Measurements from ENCODE around the gene OR51F2.
"Not testable (repeated sequence)": the region's sequence is repeated elsewhere in the genome, so short reads cannot be mapped to it uniquely, and the experiment has no call there.

Gene OR51F2

GRCh38 chr11:4821021-4821420, at the start of gene OR51F2:
Gene OR51F2 (plus strand): TSS chr11:4821321. CDS start chr11:4821422, 101 bp downstream.
- Histone ChIP-seq H3K9ac (ENCODE audit: low read length in 2 of 2) (no peak within 1 kb of the TSS), H3K4me3 (ENCODE audit: low read length in 2 of 2) (no peak within 1 kb of the TSS)

GRCh38 chr11:4782454-4782853, 38.7 kb upstream of the OR51F2 start:
- Histone ChIP-seq H3K4me3 (ENCODE audit: low read length in 2 of 2) (no peak overlapping the region), H3K4me1 (ENCODE audit: control insufficient read depth, insufficient read depth, low read length) (no peaks in the 10 kb centered on the region), H3K36me3 (ENCODE audit: control insufficient read depth in 2 of 2, insufficient read depth in 2 of 2, low read length in 2 of 2) (no peaks in the 10 kb centered on the region), H3K27ac (ENCODE audit: low read length) (no peak overlapping the region), H3K27me3 (ENCODE audit: control insufficient read depth in 1 of 2, insufficient read depth in 2 of 2, low read length in 2 of 2) (no peaks in the 10 kb centered on the region), H3K9ac (ENCODE audit: low read length in 2 of 2) (no peak overlapping the region), H3K9me3 (ENCODE audit: control insufficient read depth in 2 of 2, low read length in 2 of 2) (no peaks in the 10 kb centered on the region)

More at GRCh38 chr11:4821021-4821420, at the start of gene OR51F2:
- Histone ChIP-seq H3K27me3 (ENCODE audit: control insufficient read depth in 1 of 2, insufficient read depth in 2 of 2, low read length in 2 of 2) (no peaks in the 10 kb centered on the region), H3K36me3 (ENCODE audit: control insufficient read depth in 2 of 2, insufficient read depth in 2 of 2, low read length in 2 of 2) (no peaks in the 10 kb centered on the region), H3K4me1 (ENCODE audit: control insufficient read depth, insufficient read depth, low read length) (no peaks in the 10 kb centered on the region), H3K27ac (ENCODE audit: low read length) (no peak within 1 kb of the TSS), H3K9me3 (ENCODE audit: control insufficient read depth in 2 of 2, low read length in 2 of 2) (peaks cover 0 to 2% of the 10 kb centered on the region in 2 donors)

GRCh38 chr11:4797206-4797605, 23.9 kb upstream of the OR51F2 start:
- Histone ChIP-seq H3K36me3 (ENCODE audit: control insufficient read depth in 2 of 2, insufficient read depth in 2 of 2, low read length in 2 of 2) (no peaks in the 10 kb centered on the region), H3K27me3 (ENCODE audit: control insufficient read depth in 1 of 2, insufficient read depth in 2 of 2, low read length in 2 of 2) (no peaks in the 10 kb centered on the region), H3K27ac (ENCODE audit: low read length) (no peak overlapping the region), H3K9me3 (ENCODE audit: control insufficient read depth in 2 of 2, low read length in 2 of 2) (no peaks in the 10 kb centered on the region), H3K4me1 (ENCODE audit: control insufficient read depth, insufficient read depth, low read length) (no peaks in the 10 kb centered on the region), H3K9ac (ENCODE audit: low read length in 2 of 2) (no peak overlapping the region), H3K4me3 (ENCODE audit: low read length in 2 of 2) (no peak overlapping the region)

- Histone ChIP-seq H3K9me3 (ENCODE audit: control insufficient read depth in 2 of 2, low read length in 2 of 2) (no peaks in the 10 kb centered on the region), H3K4me1 (ENCODE audit: control insufficient read depth, insufficient read depth, low read length) (no peaks in the 10 kb centered on the region), H3K9ac (ENCODE audit: low read length in 2 of 2) (no peak overlapping the region), H3K36me3 (ENCODE audit: control insufficient read depth in 2 of 2, insufficient read depth in 2 of 2, low read length in 2 of 2) (no peaks in the 10 kb centered on the region), H3K27me3 (ENCODE audit: control insufficient read depth in 1 of 2, insufficient read depth in 2 of 2, low read length in 2 of 2) (no peaks in the 10 kb centered on the region), H3K4me3 (ENCODE audit: low read length in 2 of 2) (no peak overlapping the region), H3K27ac (ENCODE audit: low read length) (no peak overlapping the region)
Observed at GRCh38 chr11:4798427-4799183, 22.5 kb upstream of the OR51F2 start.

GRCh38 chr11:4801316-4801715, 19.8 kb upstream of the OR51F2 start:
- H3K9ac ChIP-seq (ENCODE audit: low read length in 2 of 2); H3K27me3 ChIP-seq (ENCODE audit: control insufficient read depth in 1 of 2, insufficient read depth in 2 of 2, low read length in 2 of 2); H3K4me1 ChIP-seq (ENCODE audit: control insufficient read depth, insufficient read depth, low read length); H3K36me3 ChIP-seq (ENCODE audit: control insufficient read depth in 2 of 2, insufficient read depth in 2 of 2, low read length in 2 of 2); H3K9me3 ChIP-seq (ENCODE audit: control insufficient read depth in 2 of 2, low read length in 2 of 2); H3K4me3 ChIP-seq (ENCODE audit: low read length in 2 of 2); H3K27ac ChIP-seq (ENCODE audit: low read length): not testable (repeated sequence)

- Histone ChIP-seq H3K36me3 (ENCODE audit: control insufficient read depth in 2 of 2, insufficient read depth in 2 of 2, low read length in 2 of 2) (no peaks in the 10 kb centered on the region), H3K4me1 (ENCODE audit: control insufficient read depth, insufficient read depth, low read length) (no peaks in the 10 kb centered on the region), H3K4me3 (ENCODE audit: low read length in 2 of 2) (no peak within 1 kb of the TSS), H3K9me3 (ENCODE audit: control insufficient read depth in 2 of 2, low read length in 2 of 2) (no peaks in the 10 kb centered on the region), H3K27ac (ENCODE audit: low read length) (no peak within 1 kb of the TSS), H3K27me3 (ENCODE audit: control insufficient read depth in 1 of 2, insufficient read depth in 2 of 2, low read length in 2 of 2) (no peaks in the 10 kb centered on the region), H3K9ac (ENCODE audit: low read length in 2 of 2) (no peak within 1 kb of the TSS)
Observed at GRCh38 chr11:4804280-4804679, 16.8 kb upstream of the OR51F2 start, which contains the start of gene OR52R1. Gene OR52R1 (minus strand): TSS chr11:4804380. CDS start chr11:4804380, 0 bp downstream.

GRCh38 chr11:4808476-4808875, 12.6 kb upstream of the OR51F2 start:
- H3K4me1 ChIP-seq (ENCODE audit: control insufficient read depth, insufficient read depth, low read length): no peaks in the 10 kb centered on the region
- no peaks in the 10 kb centered on the region for H3K27me3 ChIP-seq (ENCODE audit: control insufficient read depth in 1 of 2, insufficient read depth in 2 of 2, low read length in 2 of 2)
- H3K4me3 ChIP-seq (ENCODE audit: low read length in 2 of 2): no peak overlapping the region
- no peaks in the 10 kb centered on the region for H3K9me3 ChIP-seq (ENCODE audit: control insufficient read depth in 2 of 2, low read length in 2 of 2)
- no peaks in the 10 kb centered on the region for H3K36me3 ChIP-seq (ENCODE audit: control insufficient read depth in 2 of 2, insufficient read depth in 2 of 2, low read length in 2 of 2)
- no peak overlapping the region for H3K9ac ChIP-seq (ENCODE audit: low read length in 2 of 2)
- H3K27ac ChIP-seq (ENCODE audit: low read length): no peak overlapping the region

GRCh38 chr11:4809246-4809645, 11.9 kb upstream of the OR51F2 start:
- no peaks in the 10 kb centered on the region for H3K9me3 ChIP-seq (ENCODE audit: control insufficient read depth in 2 of 2, low read length in 2 of 2)

GRCh38 chr11:4825132-4825531, 4.0 kb downstream of the OR51F2 start:
- H3K4me3 ChIP-seq (ENCODE audit: low read length in 2 of 2): no peak overlapping the region
- H3K9me3 ChIP-seq (ENCODE audit: control insufficient read depth in 2 of 2, low read length in 2 of 2): peaks cover 0 to 2% of the 10 kb centered on the region in 2 donors
- H3K27me3 ChIP-seq (ENCODE audit: control insufficient read depth in 1 of 2, insufficient read depth in 2 of 2, low read length in 2 of 2): no peaks in the 10 kb centered on the region
- H3K36me3 ChIP-seq (ENCODE audit: control insufficient read depth in 2 of 2, insufficient read depth in 2 of 2, low read length in 2 of 2): no peaks in the 10 kb centered on the region
- no peak overlapping the region for H3K9ac ChIP-seq (ENCODE audit: low read length in 2 of 2)
- H3K27ac ChIP-seq (ENCODE audit: low read length): no peak overlapping the region
- no peaks in the 10 kb centered on the region for H3K4me1 ChIP-seq (ENCODE audit: control insufficient read depth, insufficient read depth, low read length)

More at GRCh38 chr11:4809246-4809645, 11.9 kb upstream of the OR51F2 start:
- no peak overlapping the region for H3K9ac ChIP-seq (ENCODE audit: low read length in 2 of 2)
- no peak overlapping the region for H3K27ac ChIP-seq (ENCODE audit: low read length)
- no peak overlapping the region for H3K4me3 ChIP-seq (ENCODE audit: low read length in 2 of 2)
- no peaks in the 10 kb centered on the region for H3K36me3 ChIP-seq (ENCODE audit: control insufficient read depth in 2 of 2, insufficient read depth in 2 of 2, low read length in 2 of 2)
- no peaks in the 10 kb centered on the region for H3K4me1 ChIP-seq (ENCODE audit: control insufficient read depth, insufficient read depth, low read length)
- no peaks in the 10 kb centered on the region for H3K27me3 ChIP-seq (ENCODE audit: control insufficient read depth in 1 of 2, insufficient read depth in 2 of 2, low read length in 2 of 2)

- H3K9me3 ChIP-seq (ENCODE audit: control insufficient read depth in 2 of 2, low read length in 2 of 2): peaks cover 0 to 2% of the 10 kb centered on the region in 2 donors
- H3K36me3 ChIP-seq (ENCODE audit: control insufficient read depth in 2 of 2, insufficient read depth in 2 of 2, low read length in 2 of 2): no peaks in the 10 kb centered on the region
- H3K27ac ChIP-seq (ENCODE audit: low read length): no peak overlapping the region
- H3K4me1 ChIP-seq (ENCODE audit: control insufficient read depth, insufficient read depth, low read length): no peaks in the 10 kb centered on the region
- H3K27me3 ChIP-seq (ENCODE audit: control insufficient read depth in 1 of 2, insufficient read depth in 2 of 2, low read length in 2 of 2): no peaks in the 10 kb centered on the region
- no peak overlapping the region for H3K9ac ChIP-seq (ENCODE audit: low read length in 2 of 2)
- H3K4me3 ChIP-seq (ENCODE audit: low read length in 2 of 2): no peak overlapping the region
Observed at GRCh38 chr11:4826425-4826824, 5.3 kb downstream of the OR51F2 start.

- no peaks in the 10 kb centered on the region for H3K36me3 ChIP-seq (ENCODE audit: control insufficient read depth in 2 of 2, insufficient read depth in 2 of 2, low read length in 2 of 2)
- no peaks in the 10 kb centered on the region for H3K9me3 ChIP-seq (ENCODE audit: control insufficient read depth in 2 of 2, low read length in 2 of 2)
- no peaks in the 10 kb centered on the region for H3K4me1 ChIP-seq (ENCODE audit: control insufficient read depth, insufficient read depth, low read length)
- H3K27ac ChIP-seq (ENCODE audit: low read length): no peak overlapping the region
- H3K4me3 ChIP-seq (ENCODE audit: low read length in 2 of 2): no peak overlapping the region
- no peaks in the 10 kb centered on the region for H3K27me3 ChIP-seq (ENCODE audit: control insufficient read depth in 1 of 2, insufficient read depth in 2 of 2, low read length in 2 of 2)
- no peak overlapping the region for H3K9ac ChIP-seq (ENCODE audit: low read length in 2 of 2)
Observed at GRCh38 chr11:4830346-4830745, 9.2 kb downstream of the OR51F2 start.
